Stimulated activated CD4-positive, alpha-beta T cell treated with anti-CD3 and anti-CD28 coated beads, Interleukin-4, amount 100 ng/mL, for 24 hours (primary cell): ENCODE measurements around the gene DISC1.

Experiments
- DNase-seq: peaks from one replicate; pipeline ENCODE4 v3.0.0-alpha.2; 2020

DISC1 gene

DNA sequence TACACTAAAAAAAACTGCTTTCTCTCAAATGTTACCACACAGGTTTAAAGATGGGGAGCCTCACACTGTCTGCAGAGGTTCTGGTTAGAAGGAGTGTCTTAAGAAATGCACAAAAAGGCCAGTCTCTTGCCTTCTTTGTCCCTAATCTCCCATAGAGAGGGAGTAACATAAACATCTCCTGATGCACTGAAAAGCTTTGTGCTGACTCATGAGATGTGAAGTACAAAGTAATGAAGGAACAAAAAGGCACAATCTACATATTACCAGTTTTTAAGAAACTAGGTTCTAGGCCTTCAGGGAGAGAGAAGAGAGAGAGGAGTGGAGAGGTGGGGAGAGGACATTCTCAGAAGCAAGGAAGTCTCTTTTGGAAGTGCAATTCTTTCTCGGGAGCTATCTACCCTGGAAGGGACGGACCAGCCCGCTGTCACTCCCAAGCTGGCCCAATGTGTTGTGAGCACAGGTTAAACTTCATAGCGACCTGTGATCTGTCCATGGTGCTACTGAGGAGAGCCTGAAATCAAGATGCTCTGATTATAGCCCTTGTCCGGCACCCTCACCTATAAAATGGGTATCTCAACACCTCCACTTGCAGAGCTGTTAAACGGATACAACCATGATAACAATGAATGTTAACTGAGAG is 458.1 kb downstream of the DISC1 start:
- no peak for DNase-seq

DNA sequence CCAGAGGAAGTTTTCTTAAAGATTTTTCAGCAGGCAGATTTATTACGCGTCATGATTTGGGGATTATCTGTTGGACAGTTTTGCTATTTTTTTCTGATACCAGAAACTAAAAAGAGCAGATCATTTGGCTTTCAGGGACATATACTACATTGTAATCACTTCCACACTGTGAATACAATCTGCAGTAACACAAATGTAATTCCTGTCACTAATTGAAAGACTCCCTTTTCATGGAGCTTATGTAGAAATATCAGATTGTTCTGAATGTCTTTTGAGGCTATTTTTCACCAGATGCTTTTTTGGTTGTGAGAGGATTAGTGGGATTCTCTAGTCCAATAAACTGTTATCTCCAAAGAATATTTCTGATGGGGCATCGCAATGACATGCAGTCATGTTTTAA is 464.2 kb downstream of the DISC1 start:
- no peak for DNase-seq
